Suprapubic skin (tissue), 3 donors: ENCODE results near the gene PRSS57.

Experiments
- POLR2AphosphoS5 ChIP-seq, 3 donors: sonication (generic); formaldehyde crosslinking; IDR thresholded peaks; one replicate each; pipeline ENCODE4 v1.6.1; 2017; ENCODE audit warnings: antibody characterized with exemption in 3 of 3
- TF ChIP-seq, protein P1 (sequence below), 2 donors: fragments of 200-600 bp in 1 of 2; fragments of 450-650 bp in 1 of 2; sonication (generic) in 1 of 2; IDR thresholded peaks; one replicate each; pipeline ENCODE4 v1.5.1; 2016 to 2019; ENCODE audit warnings: antibody characterized with exemption in 2 of 2, mild to moderate bottlenecking in 1 of 2, moderate library complexity in 1 of 2

DNA sequence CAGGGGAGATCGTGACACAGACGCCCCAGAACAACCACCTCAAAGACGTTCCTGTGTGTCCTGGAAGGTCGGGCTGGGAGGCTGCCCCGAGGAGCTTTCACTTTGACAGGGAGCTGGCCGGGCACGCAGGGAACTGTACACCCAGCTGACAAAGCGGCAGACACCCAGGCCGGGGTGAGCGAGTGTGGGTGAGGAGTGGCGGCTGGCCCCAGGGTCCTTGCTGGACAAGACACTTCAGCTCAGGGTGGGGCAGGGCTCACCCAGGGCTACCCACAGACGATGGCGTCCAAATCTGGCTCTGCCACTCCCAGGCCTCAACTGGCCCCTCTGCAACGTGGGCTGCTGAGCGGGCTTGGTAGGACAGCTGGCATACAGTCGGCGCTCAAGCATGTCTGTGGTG lies 53.5 kb downstream of the PRSS57 start:
- TF ChIP-seq, protein P1, sequence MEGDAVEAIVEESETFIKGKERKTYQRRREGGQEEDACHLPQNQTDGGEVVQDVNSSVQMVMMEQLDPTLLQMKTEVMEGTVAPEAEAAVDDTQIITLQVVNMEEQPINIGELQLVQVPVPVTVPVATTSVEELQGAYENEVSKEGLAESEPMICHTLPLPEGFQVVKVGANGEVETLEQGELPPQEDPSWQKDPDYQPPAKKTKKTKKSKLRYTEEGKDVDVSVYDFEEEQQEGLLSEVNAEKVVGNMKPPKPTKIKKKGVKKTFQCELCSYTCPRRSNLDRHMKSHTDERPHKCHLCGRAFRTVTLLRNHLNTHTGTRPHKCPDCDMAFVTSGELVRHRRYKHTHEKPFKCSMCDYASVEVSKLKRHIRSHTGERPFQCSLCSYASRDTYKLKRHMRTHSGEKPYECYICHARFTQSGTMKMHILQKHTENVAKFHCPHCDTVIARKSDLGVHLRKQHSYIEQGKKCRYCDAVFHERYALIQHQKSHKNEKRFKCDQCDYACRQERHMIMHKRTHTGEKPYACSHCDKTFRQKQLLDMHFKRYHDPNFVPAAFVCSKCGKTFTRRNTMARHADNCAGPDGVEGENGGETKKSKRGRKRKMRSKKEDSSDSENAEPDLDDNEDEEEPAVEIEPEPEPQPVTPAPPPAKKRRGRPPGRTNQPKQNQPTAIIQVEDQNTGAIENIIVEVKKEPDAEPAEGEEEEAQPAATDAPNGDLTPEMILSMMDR (IDR thresholded peaks at IDR 0.05), result no peak
- TF ChIP-seq POLR2AphosphoS5 (IDR thresholded peaks at IDR 0.05), result no peak
